HepG2 (cell line): ENCODE data around the gene CCDC70. TPM values are rescaled to one million over a fixed set of nuclear protein-coding genes. Genes with fewer than 3 reads are reported as not detected.
A peak's percentile ranks its signal among the peaks of the same experiment; 100 is the strongest.

ENCODE experiments used
- CBX2 ChIP-seq, 2 experiments: fragments of 200-600 bp in 1 of 2; sonication (generic); formaldehyde crosslinking in 1 of 2; IDR thresholded peaks; 2 replicates each; pipeline versions ENCODE4 v1.7.0 to v1.8.1; 2018 to 2022; ENCODE audit warnings: low read depth in 2 of 2, low read length in 1 of 2, mild to moderate bottlenecking in 1 of 2, missing genetic modification reagents in 1 of 2
- CENPT ChIP-seq: sonication (generic); formaldehyde crosslinking; IDR thresholded peaks from 2 replicates; pipeline ENCODE4 v1.8.0; 2022; ENCODE audit warnings: low read depth, mild to moderate bottlenecking, moderate library complexity, missing genetic modification reagents
- CHD2 ChIP-seq: IDR thresholded peaks from 2 replicates; pipeline ENCODE4 v1.6.1; 2011; ENCODE audit warnings: low read depth, low read length, improper control_type of control experiment
- ETV6 ChIP-seq: sonication (generic); formaldehyde crosslinking; conservative IDR thresholded peaks from 2 replicates; pipeline ENCODE4 v1.4.0; 2020; ENCODE audit warnings: missing genetic modification reagents
- HMG20B ChIP-seq: conservative IDR thresholded peaks from 2 replicates; pipeline ENCODE4 v1.6.1; 2016; ENCODE audit warnings: missing genetic modification reagents, missing compliant biosample characterization
- KLF9 ChIP-seq: IDR thresholded peaks from 2 replicates; pipeline ENCODE4 v1.6.1; 2016; ENCODE audit warnings: low read depth
- MED1 ChIP-seq: sonication (generic); formaldehyde crosslinking; IDR thresholded peaks from 2 replicates; pipeline ENCODE4 v1.4.0; 2020; ENCODE audit warnings: missing genetic modification reagents
- PCBP2 ChIP-seq: fragments of 200-400 bp; formaldehyde crosslinking; optimal IDR thresholded peaks from 2 replicates; pipeline ENCODE3; 2018; ENCODE audit warnings: low read length, low read depth; ENCODE audit not compliant: poor library complexity, severe bottlenecking
- ZFAT ChIP-seq: sonication (generic); formaldehyde crosslinking; conservative IDR thresholded peaks from 2 replicates; pipeline ENCODE4 v1.8.1; 2023; ENCODE audit warnings: missing genetic modification reagents, inconsistent platforms
- ZNF768 ChIP-seq: sonication (generic); formaldehyde crosslinking; IDR thresholded peaks from 2 replicates; pipeline ENCODE4 v1.4.0; 2020; ENCODE audit warnings: missing genetic modification reagents
- ZSCAN25 ChIP-seq: sonication (generic); formaldehyde crosslinking; IDR thresholded peaks from 2 replicates; pipeline ENCODE4 v1.8.0; 2022; ENCODE audit warnings: mild to moderate bottlenecking, missing genetic modification reagents
- ZSCAN30 ChIP-seq: sonication (generic); formaldehyde crosslinking; IDR thresholded peaks from 2 replicates; pipeline ENCODE4 v1.5.0; 2020; ENCODE audit warnings: mild to moderate bottlenecking, missing genetic modification reagents
- polyA plus RNA-seq, 8 experiments: library from polyadenylated mRNA; depleted of rRNA in 3 of 8; stranded (reverse) in 7 of 8; unstranded in 1 of 8; fragments of >200 nt; fragmentation: Illumina TruSeq in 4 of 8; extraction: Trizol in 4 of 8; gene quantifications; 2 replicates each; pipeline versions ENCODE4 v1.2.1 to v1.2.3, GENCODE V29; 2011 to 2016; ENCODE audit warnings: low read depth in 4 of 8, missing spikeins in 1 of 8, mixed read lengths in 1 of 8; ENCODE audit not compliant: insufficient read depth in 1 of 8
- total RNA-seq, 5 experiments: library from RNA; depleted of rRNA; stranded (reverse); fragments of >200 nt; fragmentation: Illumina TruSeq; extraction: Trizol; gene quantifications; 2 replicates each; pipeline ENCODE4 v1.2.3, GENCODE V29; 2016; ENCODE audit warnings: low read depth in 1 of 5
- TF ChIP-seq, protein P1 (sequence below): sonication (generic); formaldehyde crosslinking; IDR thresholded peaks from 2 replicates; pipeline ENCODE4 v1.8.0; 2022; ENCODE audit warnings: low read depth, missing genetic modification reagents
- TF ChIP-seq, protein P2 (sequence below): sonication (generic); formaldehyde crosslinking; IDR thresholded peaks from 2 replicates; pipeline ENCODE4 v1.5.1; 2020; ENCODE audit warnings: mild to moderate bottlenecking, missing genetic modification reagents
- TF ChIP-seq, protein P3 (sequence below): sonication (generic); formaldehyde crosslinking; conservative IDR thresholded peaks from 2 replicates; pipeline ENCODE4 v1.4.0; 2020; ENCODE audit warnings: missing genetic modification reagents
- TF ChIP-seq, protein P4 (sequence below): sonication (generic); formaldehyde crosslinking; IDR thresholded peaks from 2 replicates; pipeline ENCODE4; 2020; ENCODE audit warnings: missing genetic modification reagents, mild to moderate bottlenecking, borderline replicate concordance
- TF ChIP-seq, protein P5 (sequence below): sonication (generic); formaldehyde crosslinking; IDR thresholded peaks from 2 replicates; pipeline ENCODE4 v1.5.0; 2020; ENCODE audit warnings: mild to moderate bottlenecking, missing genetic modification reagents

Gene CCDC70
- total and polyA plus RNA-seq, 2 of the 13 experiments (the other 11 are each of a cell fraction or from before 2014, with no cell fraction given) = 0.13 TPM; not detected in 1

DNA sequence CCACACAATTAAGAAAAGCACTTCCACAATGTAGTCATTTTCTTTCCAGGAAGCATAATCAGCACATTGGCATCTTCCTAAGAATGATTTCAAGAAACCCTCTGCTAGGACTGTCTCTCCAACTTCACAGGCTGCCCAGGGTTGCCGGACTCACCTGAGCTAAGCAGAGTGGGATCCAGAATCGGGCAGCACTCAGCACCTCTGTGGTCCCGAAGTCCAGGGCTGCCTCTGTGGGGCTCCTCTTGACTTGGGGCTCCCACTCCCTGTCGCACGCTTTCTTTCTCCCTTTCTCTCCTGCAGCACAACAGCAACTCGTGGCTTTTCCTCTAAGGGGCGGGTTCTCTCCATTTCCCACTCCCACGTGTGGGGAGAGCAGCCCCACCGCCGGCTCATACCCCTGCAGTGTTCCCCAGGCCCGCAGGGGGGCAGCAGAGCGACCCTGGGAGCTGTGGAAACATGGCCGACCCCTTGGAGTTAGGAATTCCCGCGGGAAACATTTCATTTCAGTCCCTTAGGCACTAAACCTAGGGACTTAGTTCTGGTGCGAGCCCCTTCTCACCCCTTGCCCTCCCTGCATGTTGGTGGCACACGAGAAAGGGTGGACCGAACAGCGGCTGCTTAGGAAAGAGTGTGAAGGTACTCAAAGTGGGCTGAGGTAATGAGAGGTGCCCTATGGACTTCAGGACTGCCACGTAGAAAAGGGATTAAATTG is 16.8 kb upstream of the CCDC70 start, which contains the start of gene TMEM272 (continued):
- no peak for TF ChIP-seq ZFAT (CRISPR knock-in tag)
- no peak for TF ChIP-seq CENPT (CRISPR knock-in tag)
- TF ChIP-seq, protein P1, sequence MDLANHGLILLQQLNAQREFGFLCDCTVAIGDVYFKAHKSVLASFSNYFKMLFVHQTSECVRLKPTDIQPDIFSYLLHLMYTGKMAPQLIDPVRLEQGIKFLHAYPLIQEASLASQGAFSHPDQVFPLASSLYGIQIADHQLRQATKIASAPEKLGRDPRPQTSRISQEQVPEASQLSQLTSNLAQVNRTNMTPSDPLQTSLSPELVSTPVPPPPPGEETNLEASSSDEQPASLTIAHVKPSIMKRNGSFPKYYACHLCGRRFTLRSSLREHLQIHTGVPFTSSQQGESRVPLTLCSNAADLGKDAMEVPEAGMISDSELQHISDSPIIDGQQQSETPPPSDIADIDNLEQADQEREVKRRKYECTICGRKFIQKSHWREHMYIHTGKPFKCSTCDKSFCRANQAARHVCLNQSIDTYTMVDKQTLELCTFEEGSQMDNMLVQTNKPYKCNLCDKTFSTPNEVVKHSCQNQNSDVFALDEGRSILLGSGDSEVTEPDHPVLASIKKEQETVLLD (CRISPR knock-in tag) = no peak
- TF ChIP-seq, protein P2, sequence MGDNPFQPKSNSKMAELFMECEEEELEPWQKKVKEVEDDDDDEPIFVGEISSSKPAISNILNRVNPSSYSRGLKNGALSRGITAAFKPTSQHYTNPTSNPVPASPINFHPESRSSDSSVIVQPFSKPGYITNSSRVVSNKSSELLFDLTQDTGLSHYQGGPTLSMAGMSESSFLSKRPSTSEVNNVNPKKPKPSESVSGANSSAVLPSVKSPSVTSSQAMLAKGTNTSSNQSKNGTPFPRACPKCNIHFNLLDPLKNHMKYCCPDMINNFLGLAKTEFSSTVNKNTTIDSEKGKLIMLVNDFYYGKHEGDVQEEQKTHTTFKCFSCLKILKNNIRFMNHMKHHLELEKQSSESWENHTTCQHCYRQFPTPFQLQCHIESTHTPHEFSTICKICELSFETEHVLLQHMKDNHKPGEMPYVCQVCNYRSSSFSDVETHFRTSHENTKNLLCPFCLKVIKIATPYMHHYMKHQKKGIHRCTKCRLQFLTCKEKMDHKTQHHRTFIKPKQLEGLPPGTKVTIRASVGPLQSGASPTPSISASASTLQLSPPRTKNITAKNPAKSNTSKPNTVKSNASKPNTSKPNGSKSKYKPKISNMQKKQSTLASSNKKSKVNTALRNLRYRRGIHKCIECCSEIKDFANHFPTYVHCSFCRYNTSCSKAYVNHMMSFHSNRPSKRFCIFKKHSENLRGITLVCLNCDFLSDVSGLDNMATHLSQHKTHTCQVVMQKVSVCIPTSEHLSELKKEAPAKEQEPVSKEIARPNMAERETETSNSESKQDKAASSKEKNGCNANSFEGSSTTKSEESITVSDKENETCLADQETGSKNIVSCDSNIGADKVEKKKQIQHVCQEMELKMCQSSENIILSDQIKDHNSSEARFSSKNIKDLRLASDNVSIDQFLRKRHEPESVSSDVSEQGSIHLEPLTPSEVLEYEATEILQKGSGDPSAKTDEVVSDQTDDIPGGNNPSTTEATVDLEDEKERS (CRISPR knock-in tag) = 0 out of 2 replicates have a peak, but pooled peaks have one; percentile 63
- TF ChIP-seq ETV6 (CRISPR knock-in tag) = no peak
- TF ChIP-seq CHD2 = no peak
- TF ChIP-seq, protein P3, sequence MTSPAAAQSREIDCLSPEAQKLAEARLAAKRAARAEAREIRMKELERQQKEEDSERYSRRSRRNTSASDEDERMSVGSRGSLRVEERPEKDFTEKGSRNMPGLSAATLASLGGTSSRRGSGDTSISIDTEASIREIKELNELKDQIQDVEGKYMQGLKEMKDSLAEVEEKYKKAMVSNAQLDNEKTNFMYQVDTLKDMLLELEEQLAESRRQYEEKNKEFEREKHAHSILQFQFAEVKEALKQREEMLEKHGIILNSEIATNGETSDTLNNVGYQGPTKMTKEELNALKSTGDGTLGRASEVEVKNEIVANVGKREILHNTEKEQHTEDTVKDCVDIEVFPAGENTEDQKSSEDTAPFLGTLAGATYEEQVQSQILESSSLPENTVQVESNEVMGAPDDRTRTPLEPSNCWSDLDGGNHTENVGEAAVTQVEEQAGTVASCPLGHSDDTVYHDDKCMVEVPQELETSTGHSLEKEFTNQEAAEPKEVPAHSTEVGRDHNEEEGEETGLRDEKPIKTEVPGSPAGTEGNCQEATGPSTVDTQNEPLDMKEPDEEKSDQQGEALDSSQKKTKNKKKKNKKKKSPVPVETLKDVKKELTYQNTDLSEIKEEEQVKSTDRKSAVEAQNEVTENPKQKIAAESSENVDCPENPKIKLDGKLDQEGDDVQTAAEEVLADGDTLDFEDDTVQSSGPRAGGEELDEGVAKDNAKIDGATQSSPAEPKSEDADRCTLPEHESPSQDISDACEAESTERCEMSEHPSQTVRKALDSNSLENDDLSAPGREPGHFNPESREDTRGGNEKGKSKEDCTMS (CRISPR knock-in tag) = no peak
- no peak for TF ChIP-seq ZSCAN25 (CRISPR knock-in tag)
- TF ChIP-seq HMG20B = no peak
- no peak for TF ChIP-seq CBX2 (IDR thresholded peaks at IDR 0.05; ENCODE audit: low read depth, low read length)
- TF ChIP-seq CBX2 (CRISPR knock-in tag; IDR thresholded peaks at IDR 0.05; ENCODE audit: low read depth) = no peak
- no peak for TF ChIP-seq ZSCAN30
- TF ChIP-seq, protein P4, sequence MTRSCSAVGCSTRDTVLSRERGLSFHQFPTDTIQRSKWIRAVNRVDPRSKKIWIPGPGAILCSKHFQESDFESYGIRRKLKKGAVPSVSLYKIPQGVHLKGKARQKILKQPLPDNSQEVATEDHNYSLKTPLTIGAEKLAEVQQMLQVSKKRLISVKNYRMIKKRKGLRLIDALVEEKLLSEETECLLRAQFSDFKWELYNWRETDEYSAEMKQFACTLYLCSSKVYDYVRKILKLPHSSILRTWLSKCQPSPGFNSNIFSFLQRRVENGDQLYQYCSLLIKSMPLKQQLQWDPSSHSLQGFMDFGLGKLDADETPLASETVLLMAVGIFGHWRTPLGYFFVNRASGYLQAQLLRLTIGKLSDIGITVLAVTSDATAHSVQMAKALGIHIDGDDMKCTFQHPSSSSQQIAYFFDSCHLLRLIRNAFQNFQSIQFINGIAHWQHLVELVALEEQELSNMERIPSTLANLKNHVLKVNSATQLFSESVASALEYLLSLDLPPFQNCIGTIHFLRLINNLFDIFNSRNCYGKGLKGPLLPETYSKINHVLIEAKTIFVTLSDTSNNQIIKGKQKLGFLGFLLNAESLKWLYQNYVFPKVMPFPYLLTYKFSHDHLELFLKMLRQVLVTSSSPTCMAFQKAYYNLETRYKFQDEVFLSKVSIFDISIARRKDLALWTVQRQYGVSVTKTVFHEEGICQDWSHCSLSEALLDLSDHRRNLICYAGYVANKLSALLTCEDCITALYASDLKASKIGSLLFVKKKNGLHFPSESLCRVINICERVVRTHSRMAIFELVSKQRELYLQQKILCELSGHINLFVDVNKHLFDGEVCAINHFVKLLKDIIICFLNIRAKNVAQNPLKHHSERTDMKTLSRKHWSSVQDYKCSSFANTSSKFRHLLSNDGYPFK (CRISPR knock-in tag) = no peak
- no peak for TF ChIP-seq KLF9 (CRISPR knock-in tag)
- TF ChIP-seq, protein P5, sequence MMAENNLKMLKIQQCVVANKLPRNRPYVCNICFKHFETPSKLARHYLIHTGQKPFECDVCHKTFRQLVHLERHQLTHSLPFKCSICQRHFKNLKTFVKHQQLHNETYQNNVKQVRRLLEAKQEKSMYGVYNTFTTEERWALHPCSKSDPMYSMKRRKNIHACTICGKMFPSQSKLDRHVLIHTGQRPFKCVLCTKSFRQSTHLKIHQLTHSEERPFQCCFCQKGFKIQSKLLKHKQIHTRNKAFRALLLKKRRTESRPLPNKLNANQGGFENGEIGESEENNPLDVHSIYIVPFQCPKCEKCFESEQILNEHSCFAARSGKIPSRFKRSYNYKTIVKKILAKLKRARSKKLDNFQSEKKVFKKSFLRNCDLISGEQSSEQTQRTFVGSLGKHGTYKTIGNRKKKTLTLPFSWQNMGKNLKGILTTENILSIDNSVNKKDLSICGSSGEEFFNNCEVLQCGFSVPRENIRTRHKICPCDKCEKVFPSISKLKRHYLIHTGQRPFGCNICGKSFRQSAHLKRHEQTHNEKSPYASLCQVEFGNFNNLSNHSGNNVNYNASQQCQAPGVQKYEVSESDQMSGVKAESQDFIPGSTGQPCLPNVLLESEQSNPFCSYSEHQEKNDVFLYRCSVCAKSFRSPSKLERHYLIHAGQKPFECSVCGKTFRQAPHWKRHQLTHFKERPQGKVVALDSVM (CRISPR knock-in tag) = no peak
- no peak for TF ChIP-seq MED1 (CRISPR knock-in tag)
- TF ChIP-seq PCBP2 = no peak
- peak; percentile 32; the same call in 1 of the 2 replicates for TF ChIP-seq ZNF768 (CRISPR knock-in tag)
